Measurements from ENCODE around the gene RAB5B. TPM values are rescaled to one million over a fixed set of nuclear protein-coding genes. Genes with fewer than 3 reads are reported as not detected.

The RAB5B gene
- polyA plus RNA-seq, 2 of the 4 experiments (the other 2 are of a cell fraction): 37.2 to 90.4 TPM

DNA sequence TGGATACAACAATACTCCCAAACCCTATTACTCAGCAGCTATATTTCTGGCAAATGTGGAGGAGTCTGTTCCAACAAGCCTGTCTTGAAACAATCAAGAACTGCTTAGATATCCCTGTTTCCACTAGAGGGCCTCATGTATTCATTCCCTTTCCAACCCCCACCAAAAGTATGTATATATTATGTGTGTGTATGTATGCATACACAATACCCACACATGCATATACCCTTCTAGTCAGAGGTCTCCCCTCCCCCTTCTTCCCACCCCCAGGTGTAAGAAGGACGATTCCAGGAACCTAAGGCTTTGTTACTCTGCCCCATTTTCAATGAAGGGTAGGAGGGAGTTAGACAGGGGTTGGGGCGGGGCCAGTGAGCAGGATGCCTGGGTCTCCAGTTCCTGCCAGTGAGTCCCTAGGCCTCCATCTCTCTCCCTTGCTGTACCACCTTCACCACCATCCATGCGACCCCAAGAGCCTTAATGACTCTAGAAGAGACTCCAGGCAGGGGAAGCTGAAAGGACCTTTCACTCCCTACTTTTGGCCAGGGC, 43.0 kb upstream of the RAB5B start, which contains the start of gene DGKA:
DGKA (plus strand) TSS at position 392 of the 546 bp plus-strand sequence. CDS start 5,342 bp downstream, outside the sequence.
- WGBS (ENCODE audit: missing lambda C conversion rate): 34% methylated on average over 3 of the region's 3 CpGs
- ChIA-PET CTCF (interaction anchor here (0.5 to 2.7 kb wide), 27 partner anchors 9 to 1826 kb away, joined by 3 to 48 read pairs (median 3); partner anchors contain the start of genes IKZF4, RAB5B and SUOX), POLR2A (interaction anchor here (0.7 to 1.3 kb wide), 2 partner anchors 113 kb away, joined by 4 read pairs; partner anchors contain the start of genes ORMDL2 and SARNP)
- peaks cover 42% of the 10 kb centered on the region for H3K4me1 ChIP-seq
- TF ChIP-seq, protein P1, sequence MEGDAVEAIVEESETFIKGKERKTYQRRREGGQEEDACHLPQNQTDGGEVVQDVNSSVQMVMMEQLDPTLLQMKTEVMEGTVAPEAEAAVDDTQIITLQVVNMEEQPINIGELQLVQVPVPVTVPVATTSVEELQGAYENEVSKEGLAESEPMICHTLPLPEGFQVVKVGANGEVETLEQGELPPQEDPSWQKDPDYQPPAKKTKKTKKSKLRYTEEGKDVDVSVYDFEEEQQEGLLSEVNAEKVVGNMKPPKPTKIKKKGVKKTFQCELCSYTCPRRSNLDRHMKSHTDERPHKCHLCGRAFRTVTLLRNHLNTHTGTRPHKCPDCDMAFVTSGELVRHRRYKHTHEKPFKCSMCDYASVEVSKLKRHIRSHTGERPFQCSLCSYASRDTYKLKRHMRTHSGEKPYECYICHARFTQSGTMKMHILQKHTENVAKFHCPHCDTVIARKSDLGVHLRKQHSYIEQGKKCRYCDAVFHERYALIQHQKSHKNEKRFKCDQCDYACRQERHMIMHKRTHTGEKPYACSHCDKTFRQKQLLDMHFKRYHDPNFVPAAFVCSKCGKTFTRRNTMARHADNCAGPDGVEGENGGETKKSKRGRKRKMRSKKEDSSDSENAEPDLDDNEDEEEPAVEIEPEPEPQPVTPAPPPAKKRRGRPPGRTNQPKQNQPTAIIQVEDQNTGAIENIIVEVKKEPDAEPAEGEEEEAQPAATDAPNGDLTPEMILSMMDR (IDR thresholded peaks at IDR 0.05): peak; percentile 72
- TF ChIP-seq FOSL2 (IDR thresholded peaks at IDR 0.05): no peak
- TF ChIP-seq FOSL2 (CRISPR knock-in tag; IDR thresholded peaks at IDR 0.05): no peak
- TF ChIP-seq CBX8 (IDR thresholded peaks at IDR 0.05): no peak
- TF ChIP-seq MAZ (IDR thresholded peaks at IDR 0.05; ENCODE audit: borderline replicate concordance, low read depth, low read length): no peak
- peak; percentile 46; the same call in 2 of the 3 replicates for TF ChIP-seq SMC3 (IDR thresholded peaks at IDR 0.05)
- no peak for TF ChIP-seq USF2 (IDR thresholded peaks at IDR 0.05)
- TF ChIP-seq BHLHE40 (IDR thresholded peaks at IDR 0.05; ENCODE audit: low read depth, low read length): no peak
- no peak for TF ChIP-seq RCOR1 (IDR thresholded peaks at IDR 0.05; ENCODE audit: low read depth, low read length)
- peak; percentile 45 to 56; a peak in 4 of 5 replicates for TF ChIP-seq RAD21 (conservative IDR thresholded peaks at IDR 0.05 in 1 of 2, IDR thresholded peaks at IDR 0.05 in 1 of 2)
- TF ChIP-seq ZSCAN20 (CRISPR knock-in tag; IDR thresholded peaks at IDR 0.05): no peak
- no peak for TF ChIP-seq CEBPB (IDR thresholded peaks at IDR 0.05)
- no peak for TF ChIP-seq SREBF2 (IDR thresholded peaks at IDR 0.05)
- TF ChIP-seq GATA3 (IDR thresholded peaks at IDR 0.05; ENCODE audit: borderline replicate concordance): no peak
- TF ChIP-seq NFE2L2 (conservative IDR thresholded peaks at IDR 0.05; ENCODE audit: low read length): no peak
- TF ChIP-seq POLR2AphosphoS2 (conservative IDR thresholded peaks at IDR 0.05; ENCODE audit: low read length): no peak
- TF ChIP-seq POLR2A (IDR thresholded peaks at IDR 0.05; ENCODE audit: low read length): no peak
- no peak for TF ChIP-seq PHF8 (IDR thresholded peaks at IDR 0.05; ENCODE audit: borderline replicate concordance, low read depth)
- TF ChIP-seq REST (IDR thresholded peaks at IDR 0.05): no peak
- TF ChIP-seq JUN (IDR thresholded peaks at IDR 0.05): no peak
- peak within 1 kb of the TSS; percentile 79 for H3K4me2 ChIP-seq
- peak within 1 kb of the TSS; percentile 74 to 88 for H3K27ac ChIP-seq
- DNase-seq (ENCODE audit: low read depth in 1 of 2, low spot score in 1 of 2) (peak; percentile 69 to 71), FAIRE-seq (no peak), ATAC-seq (peak; percentile 28 to 56; a peak in 4 of 6 replicates)
- H3K4me3 ChIP-seq: peak within 1 kb of the TSS; percentile 54
- H3K9me3 ChIP-seq: no peaks in the 10 kb centered on the region

DNA sequence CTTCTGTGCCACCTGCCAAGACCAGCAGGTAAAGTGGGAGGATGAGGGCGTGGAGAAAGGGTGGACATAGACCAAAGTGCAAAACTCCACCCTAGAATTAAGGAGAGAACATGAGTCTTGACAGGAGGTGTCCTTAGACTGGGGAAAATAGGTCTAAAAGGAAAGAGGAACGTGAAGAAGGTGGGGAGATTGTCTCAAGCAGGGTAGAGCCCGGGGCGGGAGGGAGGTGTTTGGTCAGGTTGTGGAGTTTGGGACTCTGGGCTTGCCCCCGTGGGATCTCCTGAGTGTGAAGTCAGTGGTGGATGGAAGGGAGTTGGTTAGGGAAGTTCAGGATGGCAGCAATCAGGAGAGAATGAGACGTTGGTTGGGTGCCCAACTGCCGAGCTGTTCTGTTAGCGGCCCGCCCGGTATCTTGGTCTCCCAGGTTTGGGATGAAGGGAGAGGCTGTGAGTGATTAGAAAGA, 42.5 kb upstream of the RAB5B start:
- no peak for ATAC-seq
- peak overlapping the region; percentile 54 for H3K4me3 ChIP-seq
- DNase-seq (ENCODE audit: low read depth in 1 of 2, low spot score in 1 of 2): peak in 1 of 2 experiments; percentile 38
- no peak for FAIRE-seq
- 23% methylated on average over 10 of the region's 10 CpGs for WGBS (ENCODE audit: missing lambda C conversion rate)
- no peaks in the 10 kb centered on the region for H3K9me3 ChIP-seq
- peak overlapping the region; percentile 79 for H3K4me2 ChIP-seq
- POLR2A ChIA-PET: interaction anchor here (0.7 to 1.7 kb wide), 3 partner anchors 42 to 114 kb away, joined by 4 to 5 read pairs (median 4); partner anchors contain the start of genes DNAJC14, ORMDL2, RAB5B and SARNP
- peaks cover 40% of the 10 kb centered on the region for H3K4me1 ChIP-seq
- CTCF ChIA-PET: interaction anchor here (0.6 to 2.7 kb wide), 19 partner anchors 8 to 1825 kb away, joined by 3 to 48 read pairs (median 3); partner anchors contain the start of genes IKZF4 and SUOX
- TF ChIP-seq, protein P2, sequence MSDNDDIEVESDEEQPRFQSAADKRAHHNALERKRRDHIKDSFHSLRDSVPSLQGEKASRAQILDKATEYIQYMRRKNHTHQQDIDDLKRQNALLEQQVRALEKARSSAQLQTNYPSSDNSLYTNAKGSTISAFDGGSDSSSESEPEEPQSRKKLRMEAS (IDR thresholded peaks at IDR 0.05): peak; percentile 15; the same call in 1 of the 2 replicates
- TF ChIP-seq KDM5A (IDR thresholded peaks at IDR 0.05): no peak
- TF ChIP-seq CHD4 (IDR thresholded peaks at IDR 0.05; ENCODE audit: borderline replicate concordance): no peak
- H3K27ac ChIP-seq: peak overlapping the region; percentile 74 to 88
